Inferior parietal cortex (tissue), 1 donor: Measurements from ENCODE around the gene EML6.
A peak's percentile ranks its signal among the peaks of the same experiment; 100 is the strongest.

Experiments
- DNase-seq: peaks from one replicate; pipeline ENCODE4 v3.0.0-alpha.2; 2016; ENCODE audit errors: extremely low spot score

Gene EML6

GRCh38 chr2:54999182-54999581 lies 275.7 kb downstream of the EML6 start:
- DNase-seq, result no peak

- DNase-seq, result no peak
These were observed 276.9 kb downstream of the EML6 start for GRCh38 chr2:55000341-55000740.

- DNase-seq, result no peak
These were observed 278.3 kb downstream of the EML6 start for GRCh38 chr2:55001716-55002115.

GRCh38 chr2:55003706-55004639 lies 280.5 kb downstream of the EML6 start:
- DNase-seq, result no peak

GRCh38 chr2:55006306-55006705 lies 282.8 kb downstream of the EML6 start:
- no peak for DNase-seq

- DNase-seq, result no peak
These were observed 286.0 kb downstream of the EML6 start for GRCh38 chr2:55009277-55010060.

GRCh38 chr2:55010149-55010591 lies 286.7 kb downstream of the EML6 start:
- DNase-seq, result peak; percentile 77

- DNase-seq, result no peak
These were observed 287.5 kb downstream of the EML6 start for GRCh38 chr2:55010915-55011314.

- peak; percentile 26 for DNase-seq
These were observed 288.6 kb downstream of the EML6 start for GRCh38 chr2:55011831-55012671.

GRCh38 chr2:55012672-55013484 lies 289.4 kb downstream of the EML6 start:
- DNase-seq, result peak; percentile 20

- DNase-seq, result peak; percentile 23
These were observed 290.5 kb downstream of the EML6 start for GRCh38 chr2:55013936-55014335.

- DNase-seq, result peak; percentile 77
These were observed 291.8 kb downstream of the EML6 start for GRCh38 chr2:55014962-55015939.

- no peak for DNase-seq
These were observed 294.0 kb downstream of the EML6 start for GRCh38 chr2:55017428-55017827.

GRCh38 chr2:55017880-55018279 lies 294.4 kb downstream of the EML6 start:
- DNase-seq, result no peak

- DNase-seq, result no peak
These were observed 295.2 kb downstream of the EML6 start for GRCh38 chr2:55018619-55019018.

GRCh38 chr2:55019526-55020258 lies 296.2 kb downstream of the EML6 start:
- DNase-seq, result no peak
